Activated T-cell treated with anti-CD3 and anti-CD28 coated beads for 4 hours (primary cell): Measurements from ENCODE around the gene SGTA.
"Not testable (repeated sequence)": the region's sequence is repeated elsewhere in the genome, so short reads cannot be mapped to it uniquely, and the experiment has no call there.

Experiments
- DNase-seq: peaks from one replicate; pipeline ENCODE4 v3.0.0-alpha.2; 2020

Gene SGTA

DNA sequence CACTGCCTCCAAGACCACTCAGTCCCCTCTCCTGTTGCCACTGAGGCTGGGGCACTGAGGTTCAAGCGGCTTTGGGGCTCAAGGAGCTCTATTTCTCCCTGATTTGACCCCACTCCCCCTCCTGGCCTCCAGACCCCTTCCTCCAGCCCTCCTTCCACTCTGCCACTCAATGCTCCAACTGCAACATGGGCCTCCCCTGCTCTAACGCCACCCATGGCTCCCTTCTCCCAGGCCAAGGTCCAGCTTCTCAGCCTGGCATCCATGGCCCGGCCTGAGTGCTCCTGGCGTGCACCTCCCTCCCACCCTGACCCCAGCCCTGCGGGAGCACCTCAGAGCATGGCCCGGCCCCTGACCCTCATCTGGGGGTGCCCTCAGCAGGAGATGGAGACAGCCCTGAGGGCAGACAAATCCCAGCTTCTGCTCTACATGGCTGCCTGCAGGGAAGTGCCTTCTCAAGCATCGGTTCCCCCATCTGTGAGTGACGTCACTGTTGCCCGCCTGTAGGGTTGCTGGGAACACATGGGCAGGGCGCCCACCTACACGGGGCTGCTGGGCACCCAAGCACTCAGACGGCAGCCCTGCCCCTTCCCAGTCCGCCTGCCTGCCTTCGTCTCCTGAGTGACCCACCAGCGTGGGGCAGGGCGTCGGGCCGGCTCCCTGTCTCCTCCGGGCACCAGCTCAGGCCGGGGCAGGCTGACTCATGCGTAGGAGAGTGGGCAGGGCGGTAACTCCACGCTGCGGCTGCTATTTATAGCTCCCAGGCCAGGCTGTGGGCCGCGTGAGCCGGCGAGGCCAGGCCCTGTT, 60.3 kb downstream of the SGTA start:
- no peak for DNase-seq

GRCh38 chr19:2721570-2722540, 61.2 kb downstream of the SGTA start:
- DNase-seq = no peak

DNA sequence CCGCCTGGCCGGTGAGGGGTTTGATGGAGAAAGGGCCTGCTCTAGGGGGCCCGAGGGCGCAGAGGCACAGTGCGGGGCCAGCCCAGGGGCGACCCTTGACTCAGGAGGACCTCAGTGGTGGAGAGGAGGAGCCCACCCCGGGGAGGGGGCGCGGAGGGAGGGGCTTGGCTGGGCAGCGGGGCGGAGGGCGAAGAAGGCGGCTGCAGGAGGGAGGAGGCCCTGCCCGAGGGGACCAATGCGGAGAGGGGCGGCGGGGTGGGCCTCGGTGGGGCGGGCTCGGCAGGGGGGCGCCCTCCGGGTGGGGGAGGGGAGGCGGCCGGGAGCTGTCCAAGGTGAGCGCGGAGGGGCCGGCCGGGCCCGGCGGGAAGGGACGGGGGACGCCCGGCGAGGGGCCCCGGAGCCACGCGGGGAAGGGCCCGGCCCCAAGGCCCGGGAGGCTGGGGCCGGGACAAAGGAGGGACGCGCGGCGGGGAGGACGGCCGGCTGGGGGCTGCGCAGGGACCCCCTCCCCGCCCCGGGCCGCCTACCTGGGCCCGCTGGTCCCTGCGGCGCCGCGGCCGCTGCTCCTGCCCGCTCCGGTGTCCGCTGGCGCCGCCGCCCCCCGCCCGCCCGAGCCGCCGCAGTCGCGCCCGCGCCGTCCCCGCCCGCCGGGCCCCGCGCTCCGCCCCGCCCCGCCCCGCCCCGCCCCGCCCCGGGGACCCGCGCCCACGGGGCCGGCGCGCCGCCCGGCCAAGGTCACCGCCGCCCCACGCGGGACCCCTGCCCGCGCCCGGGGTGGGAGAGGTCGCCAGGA, 62.1 kb downstream of the SGTA start, which contains the start of gene DIRAS1:
DIRAS1 (minus strand) TSS at position 596 of the 793 bp plus-strand sequence. CDS start 3,566 bp downstream, outside the sequence.
- DNase-seq = no peak

DNA sequence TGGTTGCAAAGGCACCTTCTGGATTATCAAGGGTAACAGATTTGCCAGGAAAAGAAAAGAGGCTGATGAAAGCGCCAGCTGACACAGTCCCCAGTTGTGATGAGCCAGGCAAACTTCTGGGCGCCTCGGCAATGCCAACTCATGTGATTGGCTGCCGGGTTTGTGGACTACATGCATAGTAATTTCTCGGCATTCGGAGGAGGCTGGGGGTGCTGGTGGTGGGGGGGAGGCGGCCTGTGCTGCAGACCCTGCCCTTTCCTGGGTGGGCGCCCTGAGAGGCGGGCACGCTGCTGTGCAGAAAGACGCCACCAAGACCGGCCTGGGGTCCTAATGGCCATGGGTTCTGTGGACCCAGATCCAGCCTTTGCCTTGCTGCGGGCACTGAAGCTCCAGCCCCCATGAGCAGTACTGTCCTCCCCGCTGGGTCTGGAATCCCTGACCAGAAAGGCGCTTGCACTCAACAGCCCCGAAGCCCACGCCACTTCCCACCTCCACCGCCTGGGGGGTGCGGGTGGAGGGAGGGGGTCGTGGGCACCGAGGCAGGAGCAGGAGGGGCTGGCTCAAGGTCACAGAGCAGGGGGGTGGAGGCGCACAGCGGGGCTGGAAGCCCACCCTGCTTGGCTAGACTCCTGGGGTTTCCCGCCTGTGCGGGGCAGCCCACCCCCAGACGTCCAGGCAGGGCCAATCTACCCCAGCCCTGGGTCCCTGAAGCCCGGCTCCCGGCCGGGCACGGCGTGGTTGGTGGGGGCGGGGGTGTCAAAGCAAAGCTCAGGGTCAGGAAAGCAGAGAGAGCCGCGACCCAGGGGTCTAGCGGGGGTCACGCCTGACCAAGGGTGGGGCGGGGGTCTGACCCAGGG, 62.9 kb downstream of the SGTA start:
- DNase-seq = no peak

GRCh38 chr19:2719232-2719735, 63.8 kb downstream of the SGTA start:
- no peak for DNase-seq

GRCh38 chr19:2717638-2718541, 65.2 kb downstream of the SGTA start:
- no peak for DNase-seq

DNA sequence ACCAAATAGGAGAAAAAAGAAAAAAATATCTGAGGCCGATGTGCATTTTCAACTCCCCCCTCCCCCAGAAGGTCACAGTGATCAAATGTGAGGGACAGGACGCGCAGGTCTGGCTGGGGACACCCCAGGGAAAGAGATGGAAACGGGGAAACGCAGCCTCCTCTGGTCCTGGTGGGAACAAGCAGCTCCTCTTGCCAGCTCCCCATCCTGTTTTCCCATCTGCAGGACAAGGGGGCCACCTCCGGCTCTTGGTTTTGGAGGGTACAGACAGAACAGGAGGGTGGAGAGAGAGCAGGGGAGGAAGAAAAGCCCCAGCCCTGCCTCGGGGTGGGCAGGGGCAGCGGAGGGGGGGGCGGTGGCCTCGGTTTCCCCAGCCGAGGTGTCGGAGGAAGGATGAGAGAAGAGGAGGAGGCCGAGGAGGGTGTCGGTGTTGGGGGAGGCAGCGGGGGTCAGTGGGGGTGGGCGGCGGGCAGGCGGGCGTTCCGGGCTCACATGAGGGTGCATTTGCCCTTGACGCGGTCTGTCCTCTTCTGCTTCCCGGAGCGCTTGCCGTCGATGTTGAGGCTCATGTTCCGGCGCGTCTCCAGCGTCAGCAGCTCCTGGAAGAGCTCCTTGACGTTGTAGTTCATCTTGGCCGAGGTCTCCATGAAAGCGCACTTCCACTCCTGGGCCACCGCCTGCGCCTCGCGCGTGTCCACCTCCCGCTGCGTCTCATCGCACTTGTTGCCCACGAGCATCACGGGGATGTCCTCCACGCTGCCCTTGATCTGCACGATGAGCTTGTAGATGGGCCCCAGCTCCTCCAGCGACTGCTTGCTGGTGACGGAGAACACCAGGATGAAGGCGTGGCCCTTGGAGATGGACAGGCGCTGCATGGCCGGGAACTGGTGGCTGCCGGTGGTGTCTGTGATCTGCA, 66.1 kb downstream of the SGTA start:
- no peak for DNase-seq

DNA sequence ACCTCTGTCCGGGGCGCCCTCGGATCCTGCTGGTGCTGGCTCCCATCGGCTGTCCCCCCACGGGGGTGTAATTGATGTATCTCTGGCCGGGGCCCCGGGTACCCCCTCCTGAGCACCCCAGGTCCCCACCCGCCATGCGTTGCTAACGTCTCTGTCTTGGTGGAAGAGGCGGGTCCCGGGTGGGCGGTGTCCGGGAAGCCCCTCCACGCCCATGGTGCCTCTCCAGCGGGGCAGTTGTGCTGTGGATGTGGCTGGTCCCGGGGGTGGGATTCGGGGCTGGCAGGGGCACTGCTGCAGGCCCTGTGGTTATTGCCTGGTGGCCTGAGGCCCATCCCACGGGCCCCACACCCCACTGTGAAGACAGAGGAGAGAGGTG, 66.8 kb downstream of the SGTA start:
- no peak for DNase-seq

- DNase-seq = no peak
These were observed 67.4 kb downstream of the SGTA start for GRCh38 chr19:2715470-2716274.

DNA sequence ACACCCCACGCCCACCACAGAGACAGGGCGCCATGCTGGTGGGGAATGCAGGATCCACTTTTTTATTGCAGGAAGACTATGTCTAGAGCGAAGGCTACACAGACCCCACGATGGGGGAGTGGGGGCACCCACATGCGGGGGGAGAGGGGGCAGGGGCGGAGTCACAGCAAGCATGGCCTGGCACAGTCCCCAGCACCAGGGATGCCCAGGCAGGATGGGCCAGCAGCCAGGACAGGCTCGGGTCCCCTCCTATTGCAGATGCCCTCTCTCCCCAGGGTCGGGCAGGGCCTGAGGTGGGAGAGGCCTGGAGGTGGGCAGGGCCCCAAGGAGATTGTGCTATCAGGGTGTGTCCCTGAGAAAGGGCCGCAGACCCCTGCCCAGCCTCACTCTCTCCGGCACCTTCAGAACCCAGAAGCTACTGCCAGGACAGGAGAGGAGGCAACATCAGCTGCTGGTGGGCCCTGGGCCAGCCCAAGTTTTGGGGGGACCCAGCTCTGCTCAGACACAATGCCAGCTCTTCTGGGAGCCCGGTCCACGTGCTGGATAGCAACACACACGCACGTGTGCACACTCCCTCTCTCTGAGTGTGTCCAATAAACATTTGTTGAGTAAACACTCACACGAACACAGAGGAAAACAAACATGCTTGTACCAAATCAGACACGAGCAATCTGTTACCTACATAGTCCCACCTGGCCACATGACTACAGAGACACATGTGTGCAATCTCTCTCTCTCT, 68.4 kb downstream of the SGTA start:
- no peak for DNase-seq

- not testable (repeated sequence) for DNase-seq
These were observed 69.0 kb downstream of the SGTA start for GRCh38 chr19:2714102-2714501.

- not testable (repeated sequence) for DNase-seq
These were observed 69.9 kb downstream of the SGTA start for GRCh38 chr19:2713170-2713569.

DNA sequence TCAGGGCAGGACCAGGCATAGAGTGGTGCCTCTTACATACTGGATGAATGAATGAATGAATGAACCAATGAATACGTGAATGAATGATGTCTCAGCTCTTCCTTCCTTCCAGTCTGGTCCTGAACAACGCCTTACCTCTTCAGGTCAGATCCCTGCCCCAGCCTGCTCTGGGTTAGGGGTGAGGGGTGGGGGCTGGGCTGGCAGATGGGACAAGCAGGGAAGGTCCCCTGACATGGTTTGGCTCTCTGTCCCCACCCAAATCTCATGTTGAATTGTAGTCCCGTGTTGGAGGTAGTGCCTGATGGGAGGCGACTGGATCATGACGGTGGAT, 71.2 kb downstream of the SGTA start:
- DNase-seq = no peak

- no peak for DNase-seq
These were observed 71.8 kb downstream of the SGTA start for GRCh38 chr19:2711172-2711874.

- no peak for DNase-seq
These were observed 76.8 kb downstream of the SGTA start for GRCh38 chr19:2706251-2706650.
